HG03175 (cell line): ENCODE measurements around the gene PARD3B.

Experiments
- ATAC-seq: cut with Tn5 transposase; IDR thresholded peaks from one replicate; pipeline ENCODE4 v1.9.1; 2021; ENCODE audit warnings: mild to moderate bottlenecking, moderate library complexity; ENCODE audit not compliant: unreplicated experiment

The PARD3B gene

DNA sequence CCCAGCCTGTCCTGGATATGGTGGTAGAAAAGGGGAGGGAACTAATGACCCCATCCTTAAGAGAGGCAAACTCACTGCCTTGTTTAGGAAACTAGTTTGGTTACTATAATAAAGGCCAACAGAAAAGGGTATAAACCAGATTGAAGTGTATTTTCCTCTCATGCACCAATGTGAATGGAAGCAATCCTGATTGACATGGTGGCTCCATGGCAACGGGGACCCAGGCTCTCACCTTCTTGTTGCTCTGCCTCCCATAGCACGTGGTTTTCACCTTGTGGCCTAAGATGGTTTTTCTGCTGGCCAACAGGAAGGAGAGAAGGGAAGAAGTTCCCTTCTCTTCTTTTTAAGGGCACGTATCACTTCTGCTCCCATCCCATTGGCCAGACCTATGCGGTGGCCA is 1069.7 kb downstream of the PARD3B start:
- no peak for ATAC-seq

DNA sequence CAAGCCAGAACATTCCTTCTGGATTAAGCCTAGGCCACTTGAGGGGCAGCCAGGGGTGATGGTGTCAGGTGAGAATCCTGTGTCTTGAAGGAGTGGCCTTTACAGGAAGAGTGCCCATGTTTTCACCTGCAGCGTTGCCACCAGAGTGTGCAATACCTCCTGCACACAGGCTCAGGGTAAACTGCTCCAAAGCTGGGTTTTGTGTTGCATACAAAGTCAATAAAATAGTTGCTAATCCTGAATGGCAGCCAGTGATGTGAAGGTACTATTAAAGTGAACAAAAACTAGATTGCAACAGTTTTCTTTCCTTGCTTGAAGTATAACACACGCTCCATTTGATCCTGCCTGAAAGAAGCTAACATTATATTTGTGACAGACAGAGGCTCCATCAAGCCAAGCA is 1072.6 kb downstream of the PARD3B start:
- ATAC-seq, result no peak

GRCh38 chr2:205619600-205619999 is 1074.3 kb downstream of the PARD3B start:
- ATAC-seq, result no peak

DNA sequence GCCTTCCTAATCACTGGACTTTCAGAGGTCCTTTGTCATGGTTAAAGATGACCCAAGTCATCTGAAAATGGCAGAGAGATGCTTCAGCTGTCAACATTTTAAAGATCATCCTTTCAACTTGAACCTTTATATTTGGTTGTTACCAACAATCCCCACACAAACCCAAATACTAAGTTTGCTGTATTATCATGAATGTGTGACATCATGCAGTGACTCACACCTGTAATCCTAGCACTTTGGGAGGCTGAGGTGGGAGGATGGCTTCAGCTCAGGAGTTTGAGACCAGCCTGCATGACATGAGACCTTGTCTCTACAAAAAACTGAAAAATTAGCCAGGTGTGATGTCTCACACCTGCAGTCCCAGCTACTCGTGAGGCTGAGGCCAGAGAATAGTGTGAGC is 1081.8 kb downstream of the PARD3B start:
- no peak for ATAC-seq

- no peak for ATAC-seq
Observed at GRCh38 chr2:205628422-205628821, 1083.1 kb downstream of the PARD3B start.

DNA sequence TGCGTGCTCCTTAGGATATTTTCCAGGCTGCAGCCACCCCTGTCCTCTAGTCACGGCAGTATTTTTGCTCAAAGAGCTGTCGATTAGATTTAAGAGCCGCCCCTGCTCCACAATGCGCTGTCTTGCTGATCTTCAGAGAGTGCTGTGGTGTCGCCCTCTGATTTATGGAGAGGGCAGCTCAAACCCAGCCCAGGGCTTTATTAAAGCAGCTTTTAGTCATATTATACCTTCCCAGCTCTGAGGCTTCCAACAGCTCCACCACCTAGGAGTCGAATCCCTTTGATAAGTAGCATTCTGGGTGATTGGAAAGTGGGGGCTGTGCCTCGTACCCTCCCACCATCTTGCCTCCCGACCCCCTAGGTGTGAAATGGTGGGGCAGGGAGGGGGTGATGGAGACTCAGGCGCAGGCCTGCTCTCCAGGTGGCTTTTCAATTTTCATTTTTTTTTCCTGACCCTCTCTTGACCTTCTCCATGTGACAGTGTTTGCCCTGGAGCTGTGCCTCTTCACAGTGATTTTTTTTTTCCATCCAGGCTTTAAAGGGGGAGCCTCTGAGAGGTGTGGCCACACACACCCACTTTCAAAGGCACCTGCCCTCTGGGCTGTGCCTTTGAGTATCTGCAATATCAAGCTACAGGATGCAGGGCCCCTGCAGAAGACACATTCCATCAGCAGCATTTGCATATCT is 1084.0 kb downstream of the PARD3B start:
- ATAC-seq, result no peak

DNA sequence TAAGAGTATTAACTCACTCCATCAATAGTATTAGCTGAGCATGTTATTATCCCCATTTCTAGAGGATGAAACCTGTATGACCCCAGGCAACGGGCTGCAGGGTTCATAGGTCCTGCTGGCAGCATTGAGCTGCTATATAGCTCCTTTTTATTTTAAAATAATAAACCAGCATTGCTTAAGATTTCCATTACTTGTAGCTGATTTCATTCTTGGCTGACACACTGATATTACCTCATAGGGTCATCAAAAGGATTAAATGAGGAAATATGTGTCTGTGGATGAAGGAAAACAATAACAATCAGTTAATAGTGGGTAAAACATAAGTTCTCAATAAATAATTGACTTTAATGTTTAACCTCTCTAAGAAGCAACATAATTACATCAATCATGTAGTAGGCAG is 1088.7 kb downstream of the PARD3B start:
- no peak for ATAC-seq

GRCh38 chr2:205636549-205637319 is 1091.5 kb downstream of the PARD3B start:
- no peak for ATAC-seq

- no peak for ATAC-seq
Observed at GRCh38 chr2:205637320-205637602, 1092.0 kb downstream of the PARD3B start.

DNA sequence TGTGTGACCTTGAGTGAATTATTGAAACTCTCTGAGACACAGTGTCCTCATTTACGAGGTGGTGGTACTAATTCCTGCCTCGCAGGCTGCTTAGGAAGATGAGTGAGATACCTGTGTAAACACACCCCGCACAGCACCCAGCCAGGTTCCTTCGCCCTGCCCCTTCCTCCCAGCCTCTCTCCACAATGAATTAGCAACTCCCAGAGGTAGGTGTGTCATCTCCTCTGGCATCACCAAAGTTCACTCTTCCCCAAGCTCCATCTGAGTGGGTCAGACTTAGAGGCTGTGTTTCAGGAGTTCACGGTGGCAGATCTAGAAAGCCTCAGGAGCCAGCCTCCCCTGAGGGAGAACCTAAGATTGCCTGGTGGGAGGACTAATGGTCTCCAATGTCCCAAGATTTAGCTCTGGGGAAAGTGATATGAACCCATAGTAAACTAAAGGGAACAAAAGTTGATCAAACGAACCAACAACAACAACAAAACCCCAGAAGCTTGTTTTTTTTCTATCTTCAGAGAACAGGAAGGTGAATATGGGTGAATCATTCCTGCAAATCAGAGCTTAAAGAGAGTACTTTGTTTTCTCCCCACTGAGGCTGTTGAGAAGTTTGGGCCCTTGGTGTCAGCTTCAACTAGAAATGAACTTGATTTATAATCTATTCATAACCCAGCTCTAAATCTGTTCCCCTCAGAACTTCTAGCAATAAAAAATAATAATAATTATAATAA is 1092.7 kb downstream of the PARD3B start:
- ATAC-seq, result no peak

DNA sequence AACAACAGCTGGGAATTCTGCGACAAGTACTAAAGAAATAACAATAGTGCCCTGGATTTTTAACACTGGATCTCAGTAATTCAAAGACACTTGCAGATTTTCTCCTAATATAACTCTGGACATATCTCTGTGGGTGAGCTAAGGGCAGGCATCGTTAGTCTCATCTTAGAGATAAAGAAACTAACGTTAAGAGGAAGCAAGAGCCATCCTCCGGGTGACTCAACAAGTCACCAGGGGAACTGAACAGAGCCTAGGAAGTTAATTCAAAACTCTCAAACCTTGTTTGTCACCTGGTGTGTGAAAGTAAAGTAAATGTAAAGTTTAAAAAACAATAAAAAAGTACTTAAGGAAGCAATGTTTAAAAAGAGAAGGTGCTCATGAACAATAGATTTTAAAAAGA is 1095.4 kb downstream of the PARD3B start:
- ATAC-seq, result no peak

DNA sequence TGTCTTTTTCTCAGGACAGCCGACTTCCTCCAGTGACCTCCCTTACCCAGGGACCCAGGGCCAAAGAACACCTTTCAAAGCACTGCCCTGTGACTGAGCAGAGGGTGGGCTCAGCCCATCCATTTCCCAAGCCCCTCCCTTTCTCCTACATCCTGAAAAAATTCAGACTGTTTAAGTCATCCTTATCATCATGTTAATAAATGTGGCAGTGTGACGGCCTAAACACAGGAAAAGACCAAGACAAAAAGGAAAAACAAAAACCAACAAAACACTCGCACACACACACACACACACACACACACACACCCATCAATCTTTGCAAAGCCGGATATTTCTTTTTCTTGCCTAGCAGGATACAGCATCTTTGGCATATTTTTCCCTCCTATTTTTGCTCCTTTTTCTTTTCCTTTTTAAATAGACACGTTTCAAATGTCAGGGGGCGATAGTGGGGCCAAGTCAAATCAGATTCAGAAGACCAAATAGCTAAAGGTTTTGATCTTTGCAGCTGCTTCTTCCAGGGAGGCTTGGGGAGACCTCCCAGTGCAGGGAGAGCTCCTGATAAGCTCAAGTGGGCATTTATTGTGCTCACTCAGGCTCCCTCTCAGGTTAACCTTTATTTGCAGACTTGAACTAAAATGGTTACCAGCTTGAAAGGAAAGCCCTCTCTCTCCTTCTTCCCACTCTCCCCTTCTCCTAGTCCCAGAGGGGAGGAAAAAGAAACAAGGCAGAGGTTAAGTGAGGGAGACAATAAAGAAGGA is 1097.5 kb downstream of the PARD3B start:
- ATAC-seq, result no peak

DNA sequence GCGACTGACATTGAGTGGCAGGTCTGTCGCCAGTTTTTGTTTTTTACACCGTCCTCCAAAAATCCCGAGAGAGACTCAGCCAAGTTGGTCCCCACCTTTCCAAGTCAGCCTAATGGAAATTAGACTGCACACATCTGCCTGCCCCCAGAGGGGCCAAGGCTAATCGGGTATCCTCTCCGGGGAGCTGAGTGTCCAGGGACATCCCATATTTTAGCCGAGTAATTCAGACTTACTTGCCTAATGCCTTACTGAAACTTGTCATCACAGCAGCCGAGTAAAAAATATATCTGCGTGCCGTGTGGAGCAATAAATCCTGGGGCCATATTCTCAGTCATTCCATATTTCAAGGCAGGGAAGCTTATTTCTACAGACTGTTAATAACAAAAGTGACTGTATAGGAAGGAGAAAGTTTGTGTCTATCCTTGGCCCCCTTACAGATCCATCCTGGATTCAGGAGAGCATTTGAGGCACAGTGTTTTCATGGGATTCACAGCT is 1098.2 kb downstream of the PARD3B start:
- ATAC-seq, result no peak

GRCh38 chr2:205644018-205644417 is 1098.7 kb downstream of the PARD3B start:
- no peak for ATAC-seq

GRCh38 chr2:205646680-205647079 is 1101.4 kb downstream of the PARD3B start:
- ATAC-seq, result peak; percentile 99

- no peak for ATAC-seq
Observed at GRCh38 chr2:205650450-205650849, 1105.2 kb downstream of the PARD3B start.

GRCh38 chr2:205650931-205651330 is 1105.7 kb downstream of the PARD3B start:
- ATAC-seq, result no peak

DNA sequence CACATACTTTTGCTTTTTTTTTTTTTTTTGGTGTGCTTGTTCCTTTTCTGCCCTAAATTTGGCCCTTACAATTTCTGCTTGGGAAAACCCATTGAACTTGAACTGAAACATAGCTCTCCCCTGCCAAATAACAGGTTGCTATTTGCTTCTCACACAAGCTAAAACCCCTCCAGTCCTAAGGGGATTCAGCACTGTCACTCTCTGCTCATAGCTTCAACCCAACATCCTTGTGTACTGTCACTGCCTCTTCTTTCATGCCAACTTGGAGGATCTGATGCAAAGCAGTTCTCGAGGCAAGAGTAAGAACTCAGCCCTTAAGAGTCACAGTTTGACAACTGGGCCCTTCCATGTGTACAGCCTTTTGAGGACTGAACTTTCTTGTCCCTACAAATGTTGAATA is 1106.4 kb downstream of the PARD3B start:
- ATAC-seq, result no peak

GRCh38 chr2:205654878-205655605 is 1109.8 kb downstream of the PARD3B start:
- ATAC-seq, result no peak

DNA sequence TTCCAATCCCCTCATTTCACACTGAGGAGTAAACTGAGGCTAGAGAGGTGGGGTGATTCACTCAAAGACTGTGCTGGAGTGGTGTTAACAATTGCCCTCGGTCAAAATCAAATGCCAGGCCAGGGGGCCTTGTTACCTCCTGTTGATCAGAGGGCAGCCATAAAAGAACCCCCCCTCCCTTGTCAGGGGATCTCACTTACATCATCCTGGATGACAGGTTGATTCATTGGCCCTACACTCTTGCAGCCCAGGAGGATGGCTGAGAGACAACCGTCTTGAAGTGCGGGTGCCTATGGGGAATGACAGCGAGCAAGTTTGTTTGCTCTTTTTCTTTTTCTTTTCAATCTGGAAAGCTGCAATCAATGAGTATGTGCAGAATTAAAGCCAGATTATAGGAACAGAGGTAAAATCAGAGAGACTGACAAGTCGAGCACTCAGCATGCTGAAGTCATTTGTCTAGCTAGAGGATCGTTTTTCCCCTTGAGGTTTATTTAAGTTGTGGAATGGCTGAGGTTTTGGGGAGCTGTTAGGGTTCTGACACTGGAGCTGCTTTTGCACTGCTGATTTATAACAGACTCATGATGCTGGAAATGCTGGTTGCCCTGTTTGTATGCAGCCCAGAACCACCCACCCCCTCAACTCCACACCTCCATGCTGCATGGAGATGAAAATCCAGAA is 1110.6 kb downstream of the PARD3B start:
- no peak for ATAC-seq
